Neural cell (in vitro differentiated cells): ENCODE data around the gene MS4A4E. TPM values are rescaled to one million over a fixed set of nuclear protein-coding genes. Genes with fewer than 3 reads are reported as not detected.

Experiments
- H2AFZ ChIP-seq: fragments of 200-600, 300-800 bp; sonication (generic), shearing (Covaris generic); 2 replicates; pipeline ENCODE4 v1.6.0; 2014; ENCODE audit warnings: low read depth, mild to moderate bottlenecking, antibody characterized with exemption, low read length, moderate library complexity
- H3F3A ChIP-seq: fragments of 200-600 bp; shearing (Covaris generic); 2 replicates; pipeline ENCODE4 v1.6.1; 2016; ENCODE audit warnings: mild to moderate bottlenecking, moderate library complexity, mixed read lengths, antibody characterized with exemption, low read length; ENCODE audit not compliant: insufficient read depth, poor library complexity, severe bottlenecking
- H3K27ac ChIP-seq: fragments of 200-600, 300-800 bp; sonication (generic), shearing (Covaris generic); 2 replicates; pipeline ENCODE4 v1.5.1; 2014; ENCODE audit warnings: mild to moderate bottlenecking, low read length, moderate library complexity
- H3K27me3 ChIP-seq: fragments of 300-800, 200-600 bp; sonication (generic), shearing (Covaris generic); 2 replicates; pipeline ENCODE4 v1.6.0; 2014; ENCODE audit warnings: mild to moderate bottlenecking, low read depth, low read length, moderate library complexity; ENCODE audit not compliant: insufficient read depth
- H3K36me3 ChIP-seq: fragments of 300-800, 200-600 bp; sonication (generic), shearing (Covaris generic); 2 replicates; pipeline ENCODE4 v1.5.1; 2014; ENCODE audit warnings: mild to moderate bottlenecking, antibody characterized with exemption, low read length, moderate library complexity; ENCODE audit not compliant: insufficient read depth
- H3K4me2 ChIP-seq: fragments of 300-800, 200-600 bp; sonication (generic), shearing (Covaris generic); 2 replicates; pipeline ENCODE4 v1.6.0; 2014; ENCODE audit warnings: mild to moderate bottlenecking, low read length
- H3K4me3 ChIP-seq: fragments of 300-800, 200-600 bp; sonication (generic), shearing (Covaris generic); 2 replicates; pipeline ENCODE4 v1.5.1; 2014; ENCODE audit warnings: mild to moderate bottlenecking, low read length, moderate library complexity
- H3K79me2 ChIP-seq: fragments of 200-600 bp; shearing (Covaris generic); replicated peaks from 2 replicates; pipeline ENCODE4 v1.6.0; 2014; ENCODE audit warnings: mild to moderate bottlenecking, low read length, moderate library complexity; ENCODE audit not compliant: insufficient read depth
- H3K9ac ChIP-seq: fragments of 300-800, 200-600 bp; sonication (generic), shearing (Covaris generic); 2 replicates; pipeline ENCODE4 v1.6.1; 2016; ENCODE audit warnings: mild to moderate bottlenecking, low read length, mixed read lengths
- H3K9me2 ChIP-seq: fragments of 200-600 bp; shearing (Covaris generic); 2 replicates; pipeline ENCODE4 v1.6.1; 2016; ENCODE audit warnings: mild to moderate bottlenecking, low read length, mixed read lengths; ENCODE audit not compliant: insufficient read depth
- H3K9me3 ChIP-seq: fragments of 200-600, 300-800 bp; sonication (generic), shearing (Covaris generic); 2 replicates; pipeline ENCODE4 v1.6.1; 2016; ENCODE audit warnings: mild to moderate bottlenecking, mixed run types, low read length, moderate library complexity, mixed read lengths
- H4K20me1 ChIP-seq: fragments of 200-600 bp; shearing (Covaris generic); 2 replicates; pipeline ENCODE4 v1.6.1; 2016; ENCODE audit warnings: mild to moderate bottlenecking, mixed run types; ENCODE audit not compliant: insufficient read depth
- CTCF ChIP-seq: fragments of 450-650 bp; IDR thresholded peaks from 2 replicates; pipeline ENCODE4 v1.5.1; 2014; ENCODE audit warnings: antibody characterized with exemption, mild to moderate bottlenecking, moderate library complexity; ENCODE audit not compliant: poor library complexity, severe bottlenecking
- EP300 ChIP-seq: fragments of 450-650 bp; conservative IDR thresholded peaks from 2 replicates; pipeline ENCODE4 v1.6.1; 2014; ENCODE audit warnings: antibody characterized with exemption, mild to moderate bottlenecking, moderate library complexity; ENCODE audit not compliant: poor library complexity, severe bottlenecking
- EZH2 ChIP-seq: fragments of 200-600, 300-800 bp; shearing (Covaris generic), sonication (generic); IDR thresholded peaks from 2 replicates; pipeline ENCODE4 v1.6.1; 2014; ENCODE audit warnings: antibody characterized with exemption, low read length, borderline replicate concordance, mild to moderate bottlenecking; ENCODE audit not compliant: insufficient read depth, poor library complexity, severe bottlenecking
- MXI1 ChIP-seq: fragments of 450-650 bp; conservative IDR thresholded peaks from 2 replicates; pipeline ENCODE4 v1.6.1; 2014; ENCODE audit warnings: antibody characterized with exemption, mild to moderate bottlenecking; ENCODE audit not compliant: poor library complexity, severe bottlenecking
- POLR2AphosphoS5 ChIP-seq: IDR thresholded peaks from 2 replicates; pipeline ENCODE4 v1.6.1; 2012
- RAD21 ChIP-seq: fragments of 450-650 bp; conservative IDR thresholded peaks from 2 replicates; pipeline ENCODE4 v1.6.1; 2014; ENCODE audit warnings: antibody characterized with exemption, mild to moderate bottlenecking, moderate library complexity
- REST ChIP-seq: IDR thresholded peaks from 2 replicates; pipeline ENCODE4 v1.6.1; 2012; ENCODE audit warnings: borderline replicate concordance
- SMC3 ChIP-seq: fragments of 450-650 bp; conservative IDR thresholded peaks from 2 replicates; pipeline ENCODE4 v1.6.1; 2014; ENCODE audit warnings: antibody characterized with exemption, mild to moderate bottlenecking, moderate library complexity; ENCODE audit not compliant: poor library complexity
- TAF1 ChIP-seq: IDR thresholded peaks from 2 replicates; pipeline ENCODE4 v1.6.1; 2012; ENCODE audit warnings: low read depth
- polyA plus RNA-seq: library from polyadenylated mRNA; depleted of rRNA; stranded (reverse); fragments of >200 nt; gene quantifications from 2 replicates; pipeline ENCODE4 v1.2.3, GENCODE V29; 2014

MS4A4E gene
- polyA plus RNA-seq, 1 donor from 2014 or later = not detected

GRCh38 chr11:60184824-60185511 is 58.0 kb downstream of the MS4A4E start:
- Histone ChIP-seq H2AFZ (no peak overlapping the region), H3K9me3 (no peaks in the 10 kb centered on the region), H3F3A (no peaks in the 10 kb centered on the region), H3K27ac (no peak overlapping the region), H3K4me3 (no peak overlapping the region), H3K9ac (no peak overlapping the region), H3K4me2 (no peak overlapping the region), H3K27me3 (no peaks in the 10 kb centered on the region), H3K79me2 (no peaks in the 10 kb centered on the region), H3K9me2 (no peaks in the 10 kb centered on the region), H4K20me1 (no peaks in the 10 kb centered on the region), H3K36me3 (no peaks in the 10 kb centered on the region)
- TF ChIP-seq EP300 = no peak
- TF ChIP-seq POLR2AphosphoS5 = no peak
- no peak for TF ChIP-seq REST
- no peak for TF ChIP-seq RAD21
- TF ChIP-seq CTCF = no peak
- TF ChIP-seq SMC3 = no peak
- TF ChIP-seq TAF1 = no peak
- no peak for TF ChIP-seq MXI1
- no peak for TF ChIP-seq EZH2

- Histone ChIP-seq H3K79me2 (no peaks in the 10 kb centered on the region), H4K20me1 (no peaks in the 10 kb centered on the region), H3K9me2 (no peaks in the 10 kb centered on the region), H2AFZ (no peak overlapping the region), H3K27me3 (no peaks in the 10 kb centered on the region), H3K27ac (no peak overlapping the region), H3K4me2 (no peak overlapping the region), H3K9me3 (no peaks in the 10 kb centered on the region), H3K9ac (no peak overlapping the region), H3K36me3 (no peaks in the 10 kb centered on the region), H3F3A (no peaks in the 10 kb centered on the region), H3K4me3 (no peak overlapping the region)
- no peak for TF ChIP-seq MXI1
- TF ChIP-seq EP300 = no peak
- TF ChIP-seq SMC3 = no peak
- no peak for TF ChIP-seq TAF1
- no peak for TF ChIP-seq RAD21
- no peak for TF ChIP-seq POLR2AphosphoS5
- no peak for TF ChIP-seq EZH2
- TF ChIP-seq REST = no peak
- TF ChIP-seq CTCF = no peak
Measured at GRCh38 chr11:60183591-60184205, 59.2 kb downstream of the MS4A4E start.
